GM18951 (cell line): Measurements from ENCODE around the gene ULK2.
"Not testable (repeated sequence)": the region's sequence is repeated elsewhere in the genome, so short reads cannot be mapped to it uniquely, and the experiment has no call there.

Source experiments
- POLR2A ChIP-seq: IDR thresholded peaks from 4 replicates; pipeline ENCODE4 v1.6.1; 2011; ENCODE audit warnings: mild to moderate bottlenecking; ENCODE audit not compliant: insufficient read length, insufficient read depth; ENCODE audit errors: extremely low read depth
- in situ Hi-C: fragments of 300-500 bp; cut with MboI; formaldehyde crosslinking; loops from one replicate; pipeline ENCODE4 v1.12.0; 2022; ENCODE audit warnings: low sequenced_read_pairs, mixed read lengths, inconsistent platforms; ENCODE audit not compliant: unreplicated experiment

ULK2 gene

GRCh38 chr17:19883537-19884215, 15.9 kb upstream of the ULK2 start:
- in situ Hi-C loops: no loop called here
- TF ChIP-seq POLR2A: no peak

- in situ Hi-C loops: no loop called here
- TF ChIP-seq POLR2A: no peak
Observed at GRCh38 chr17:19880393-19880792, 12.7 kb upstream of the ULK2 start.

GRCh38 chr17:19877364-19877945, 9.7 kb upstream of the ULK2 start:
- in situ Hi-C loops: no loop called here
- no peak for TF ChIP-seq POLR2A

- TF ChIP-seq POLR2A: no peak
- in situ Hi-C loops: no loop called here
Observed at GRCh38 chr17:19876529-19877161, 8.9 kb upstream of the ULK2 start.

- TF ChIP-seq POLR2A: no peak
- in situ Hi-C loops: no loop called here
Observed at GRCh38 chr17:19874256-19874655, 6.5 kb upstream of the ULK2 start.

GRCh38 chr17:19873346-19873745, 5.6 kb upstream of the ULK2 start:
- no peak for TF ChIP-seq POLR2A
- in situ Hi-C loops: no loop called here

- no peak for TF ChIP-seq POLR2A
- in situ Hi-C loops: no loop called here
Observed at GRCh38 chr17:19868079-19868395, 301 bp upstream of the ULK2 start.

GRCh38 chr17:19867079-19867328, 732 bp downstream of the ULK2 start:
- in situ Hi-C loops: no loop called here
- no peak for TF ChIP-seq POLR2A

- TF ChIP-seq POLR2A: no peak
- in situ Hi-C loops: no loop called here
Observed at GRCh38 chr17:19865021-19865420, 2.7 kb downstream of the ULK2 start.

- in situ Hi-C loops: not testable (repeated sequence)
Observed at GRCh38 chr17:19860647-19861177, 7.0 kb downstream of the ULK2 start.

- TF ChIP-seq POLR2A: no peak
Observed at GRCh38 chr17:19857640-19858039, 10.1 kb downstream of the ULK2 start.

GRCh38 chr17:19833914-19834313, 33.8 kb downstream of the ULK2 start:
- TF ChIP-seq POLR2A: no peak
- in situ Hi-C loops: no loop called here

More at GRCh38 chr17:19857640-19858039, 10.1 kb downstream of the ULK2 start:
- in situ Hi-C loops: no loop called here

GRCh38 chr17:19830061-19830460, 37.7 kb downstream of the ULK2 start:
- TF ChIP-seq POLR2A: no peak

GRCh38 chr17:19812407-19812806, 55.3 kb downstream of the ULK2 start:
- no peak for TF ChIP-seq POLR2A
- in situ Hi-C loops: no loop called here

More at GRCh38 chr17:19830061-19830460, 37.7 kb downstream of the ULK2 start:
- in situ Hi-C loops: no loop called here
